HG03575 (cell line): Measurements from ENCODE around the gene SYTL2.
"Not testable (repeated sequence)": the region's sequence is repeated elsewhere in the genome, so short reads cannot be mapped to it uniquely, and the experiment has no call there.

Experiments
- ATAC-seq: cut with Tn5 transposase; IDR thresholded peaks from one replicate; pipeline ENCODE4 v1.9.1; 2021; ENCODE audit not compliant: unreplicated experiment, insufficient number of reproducible peaks, low FRiP score; ENCODE audit errors: extremely low read depth

The SYTL2 gene

DNA sequence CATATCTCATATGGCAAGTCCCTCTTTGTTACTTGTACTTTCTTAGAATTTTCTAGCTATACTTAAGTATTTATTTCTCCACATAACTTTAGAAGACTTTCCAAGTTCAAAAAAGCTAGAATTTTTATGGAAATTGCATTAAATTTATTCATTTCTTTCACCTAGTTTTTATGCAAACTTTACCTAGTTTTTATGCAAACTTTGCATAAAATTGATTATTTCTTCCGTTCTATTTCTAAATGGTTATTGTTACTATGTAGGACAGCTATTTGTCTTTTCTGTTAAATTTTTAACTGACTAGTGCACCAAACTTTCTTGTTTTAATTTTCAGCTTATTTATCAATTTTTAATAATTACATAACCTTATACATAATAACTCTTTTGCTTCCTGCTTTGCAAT lies 142.8 kb downstream of the SYTL2 start:
- ATAC-seq: no peak

- no peak for ATAC-seq
Observed at GRCh38 chr11:85666687-85667086, 144.3 kb downstream of the SYTL2 start.

DNA sequence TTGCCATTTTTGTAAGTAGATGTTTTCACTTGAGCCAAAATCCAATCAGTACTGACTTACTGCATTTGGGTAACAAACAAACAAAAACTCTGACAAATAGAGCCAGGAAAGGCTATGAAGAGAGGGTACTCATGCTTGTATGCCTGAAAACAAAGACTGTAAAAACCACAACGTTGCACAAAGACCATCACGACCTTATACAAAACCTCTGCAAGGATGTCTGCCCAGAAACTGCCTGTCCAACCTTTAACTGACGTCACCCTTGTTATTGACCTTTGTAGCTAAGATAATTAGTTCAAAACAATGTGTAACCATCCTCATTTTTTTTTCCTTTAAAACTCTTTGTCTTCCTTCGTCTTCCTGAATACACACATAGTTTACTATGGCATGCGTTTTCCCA lies 145.2 kb downstream of the SYTL2 start:
- no peak for ATAC-seq

- ATAC-seq: peak; percentile 73
Observed at GRCh38 chr11:85664615-85665481, 146.1 kb downstream of the SYTL2 start, which contains the start of gene CREBZF. Gene CREBZF, minus strand, starts transcription at chr11:85665129. Its CDS starts 254 bp downstream, at chr11:85664875.

DNA sequence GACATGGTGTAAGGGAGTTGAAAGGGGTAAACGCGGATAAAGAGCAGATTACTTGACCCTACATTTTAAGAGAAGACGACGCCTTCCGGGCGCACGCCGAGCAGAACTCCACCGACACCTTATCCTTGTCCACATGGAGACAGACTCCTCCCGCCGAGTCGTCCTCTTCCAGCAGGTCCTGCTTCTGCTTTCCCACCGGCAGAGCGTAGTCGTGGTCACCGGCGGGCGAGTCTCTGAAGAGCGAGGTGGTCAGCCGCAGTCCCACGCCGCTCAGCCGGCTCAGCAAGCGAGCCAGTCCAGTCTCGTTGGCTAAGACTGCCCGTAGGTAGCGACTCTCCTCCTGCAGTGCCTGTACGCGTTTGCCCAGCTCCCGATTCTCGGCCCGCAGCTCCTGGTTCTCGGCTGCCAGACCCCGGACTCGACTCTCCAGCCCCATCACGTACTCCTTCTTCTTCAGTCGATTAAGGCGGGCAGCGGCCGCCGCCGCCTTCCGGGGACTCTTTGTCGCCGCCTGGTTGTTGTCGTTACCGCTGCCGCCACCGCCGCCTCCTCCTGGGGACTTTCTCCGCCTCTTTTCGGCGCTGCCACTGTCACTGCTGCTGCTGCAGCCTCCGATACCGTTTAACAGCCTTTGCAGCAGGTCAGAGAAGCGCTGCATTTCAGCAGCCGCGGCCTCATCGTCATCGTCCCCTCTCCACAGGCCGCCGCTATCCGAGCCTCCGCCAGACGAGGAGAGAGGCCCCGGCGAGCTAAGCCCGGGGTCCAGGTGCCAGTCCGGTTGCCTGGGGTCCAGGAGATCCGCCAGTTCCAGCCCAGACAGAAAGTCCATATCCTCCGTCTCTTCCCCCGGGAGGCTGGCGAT lies 147.0 kb downstream of the SYTL2 start:
- peak; percentile 33 for ATAC-seq

GRCh38 chr11:85663080-85663752 lies 147.7 kb downstream of the SYTL2 start:
- no peak for ATAC-seq

- no peak for ATAC-seq
Observed at GRCh38 chr11:85661972-85662664, 148.8 kb downstream of the SYTL2 start.

DNA sequence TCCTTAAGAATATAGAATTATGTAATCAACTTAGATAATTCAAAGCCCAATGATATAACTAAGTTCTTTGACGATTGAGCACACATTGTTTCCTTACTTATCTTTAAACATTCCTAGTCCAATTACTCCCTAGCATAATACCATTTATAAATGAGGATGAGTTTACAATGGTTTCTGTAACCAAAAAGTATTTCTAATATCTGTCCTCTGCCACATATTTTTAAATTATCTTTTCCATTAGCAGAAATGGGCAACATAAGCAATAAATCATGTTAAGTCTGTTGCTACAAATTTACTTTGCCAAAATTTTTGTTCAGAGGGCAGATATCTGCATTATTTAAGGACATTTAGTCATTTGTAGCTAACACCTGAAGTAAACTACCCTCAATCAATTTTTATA lies 152.8 kb downstream of the SYTL2 start:
- no peak for ATAC-seq

DNA sequence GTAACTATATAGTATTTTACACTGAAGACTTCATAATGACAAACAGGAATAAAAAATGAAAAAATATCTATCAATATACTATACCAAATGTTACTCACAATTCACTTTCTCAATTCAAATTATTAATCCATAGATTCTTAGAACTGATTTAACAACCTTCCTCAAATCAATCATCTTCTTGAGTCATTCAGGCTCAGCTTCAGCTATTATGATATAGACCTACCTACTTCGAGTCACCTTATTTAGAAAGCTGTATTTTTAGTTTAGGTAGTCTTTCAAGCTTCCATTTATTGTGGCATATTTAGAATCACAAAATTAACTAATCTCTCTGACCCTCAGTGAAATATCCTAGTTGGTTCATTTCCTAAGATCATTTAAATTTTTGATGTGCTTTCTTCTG lies 154.2 kb downstream of the SYTL2 start:
- no peak for ATAC-seq

DNA sequence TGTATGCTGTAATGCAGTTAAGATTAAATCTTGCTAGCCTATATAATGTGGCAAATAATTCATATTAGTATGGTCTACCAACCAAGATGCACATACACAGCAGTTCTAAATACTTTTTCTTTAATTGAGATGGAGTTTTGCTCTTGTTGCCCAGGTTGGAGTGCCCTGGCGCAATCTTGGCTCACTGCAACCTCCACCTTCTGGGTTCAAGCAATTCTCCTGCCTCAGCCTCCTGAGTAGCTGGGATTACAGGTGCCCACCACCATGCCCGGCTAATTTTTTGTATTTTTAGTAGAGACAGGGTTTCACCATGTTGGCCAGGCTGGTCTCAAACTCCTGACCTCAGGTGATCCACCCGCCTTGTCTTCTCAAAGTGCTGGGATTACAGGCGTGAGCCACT lies 156.6 kb downstream of the SYTL2 start:
- not testable (repeated sequence) for ATAC-seq

DNA sequence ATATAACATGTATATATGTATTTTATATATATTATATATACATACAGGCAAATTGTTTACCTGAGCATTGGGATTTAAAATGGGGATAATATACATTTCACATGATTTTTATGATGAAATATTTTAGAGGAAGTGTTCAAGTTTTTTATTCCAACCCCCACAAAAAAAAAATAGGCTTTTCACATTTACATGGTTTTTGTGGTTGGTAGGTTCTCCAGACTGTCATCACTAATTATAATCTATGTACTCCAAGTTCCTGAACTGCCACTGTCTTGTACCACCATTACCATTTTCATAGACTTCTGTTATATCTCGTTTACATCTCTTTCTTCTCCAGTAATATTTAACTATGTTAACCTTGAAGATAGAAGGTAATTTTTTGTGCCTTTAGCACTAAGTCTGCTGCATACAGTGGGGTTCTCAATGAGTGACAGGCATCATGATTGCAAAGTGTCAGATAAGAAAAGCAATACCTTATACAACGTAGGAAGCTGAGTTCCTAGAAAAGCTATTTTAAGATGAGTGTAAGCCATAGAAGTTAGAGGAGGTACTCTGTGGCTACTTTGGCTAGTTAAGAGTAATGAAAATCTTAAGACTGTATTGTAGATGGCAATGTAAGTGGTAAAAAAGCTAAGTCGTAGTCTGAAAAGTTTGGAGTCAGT lies 158.0 kb downstream of the SYTL2 start:
- no peak for ATAC-seq

DNA sequence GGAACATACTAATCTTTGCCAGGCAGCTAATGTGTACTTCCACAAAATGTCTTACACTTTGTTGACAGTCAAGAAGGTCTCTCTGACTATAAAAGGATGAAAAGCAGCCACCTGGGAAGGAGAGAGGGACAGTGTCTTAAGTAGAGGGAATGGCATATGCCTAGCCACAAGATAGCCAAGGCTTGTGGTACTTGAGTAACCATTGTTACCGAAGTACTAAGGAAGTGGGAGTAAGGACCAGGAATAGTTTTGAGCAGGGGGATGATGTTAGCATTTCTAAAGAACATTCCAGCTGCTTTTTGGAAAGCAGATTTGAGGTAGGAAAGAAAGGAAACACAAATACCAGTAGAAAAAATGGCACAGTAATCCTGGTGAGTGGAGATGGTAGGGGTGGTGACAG lies 159.8 kb downstream of the SYTL2 start:
- no peak for ATAC-seq

- ATAC-seq: peak; percentile 95
Observed at GRCh38 chr11:85647604-85648299, 163.2 kb downstream of the SYTL2 start, which contains the start of gene TMEM126A. Gene TMEM126A, plus strand, starts transcription at chr11:85647967. Its CDS starts 2,289 bp downstream, at chr11:85650256.

DNA sequence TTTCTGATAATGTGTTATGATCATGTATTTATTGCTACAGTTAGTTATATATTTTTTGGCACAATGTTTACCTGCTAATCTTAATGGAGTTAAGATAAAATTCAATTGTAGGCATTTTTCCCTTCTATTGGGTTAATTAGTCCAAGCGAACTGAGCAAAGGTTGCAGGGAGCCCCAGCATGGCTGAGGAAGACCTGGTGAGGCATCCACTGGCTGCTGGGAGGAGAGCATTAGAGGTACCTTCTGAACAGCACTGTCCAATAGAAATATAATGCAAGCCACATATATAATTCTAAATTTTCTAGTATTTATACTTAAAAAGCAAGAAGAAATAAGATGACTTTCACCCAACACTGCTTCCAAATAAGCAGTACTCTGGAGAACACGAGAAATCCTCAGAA lies 163.9 kb downstream of the SYTL2 start:
- ATAC-seq: no peak
